ENCODE results near the gene SKOR2.
A peak's percentile ranks its signal among the peaks of the same experiment; 100 is the strongest.

The SKOR2 gene

GRCh38 chr18:47251289-47252120 lies at the start of gene SKOR2:
Gene SKOR2 (minus strand): TSS chr18:47251660. CDS start chr18:47249183, 2,477 bp downstream.
- DNase-seq (ENCODE audit: low spot score) = no peak

DNA sequence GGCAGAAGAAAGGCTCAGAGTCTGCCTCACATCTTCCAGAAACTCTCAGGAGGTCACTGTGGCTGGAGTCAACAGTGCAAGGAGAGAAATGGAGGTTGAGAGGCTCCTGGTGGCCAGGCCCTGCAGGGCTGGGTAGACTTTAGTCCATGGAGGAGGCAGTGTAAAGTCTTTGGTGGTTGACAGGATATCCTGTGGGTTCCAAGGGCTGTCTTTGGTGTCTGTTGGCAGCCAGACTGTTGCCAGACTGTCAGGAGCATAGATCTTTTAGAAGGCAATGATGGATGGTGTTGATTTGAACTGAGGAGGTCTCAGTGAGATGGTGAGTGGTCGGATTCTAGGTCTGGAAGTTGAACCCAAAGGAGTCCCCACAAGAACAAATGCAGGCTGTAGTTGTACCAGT lies 45.0 kb upstream of the SKOR2 start:
- DNase-seq (ENCODE audit: low spot score) = no peak

DNA sequence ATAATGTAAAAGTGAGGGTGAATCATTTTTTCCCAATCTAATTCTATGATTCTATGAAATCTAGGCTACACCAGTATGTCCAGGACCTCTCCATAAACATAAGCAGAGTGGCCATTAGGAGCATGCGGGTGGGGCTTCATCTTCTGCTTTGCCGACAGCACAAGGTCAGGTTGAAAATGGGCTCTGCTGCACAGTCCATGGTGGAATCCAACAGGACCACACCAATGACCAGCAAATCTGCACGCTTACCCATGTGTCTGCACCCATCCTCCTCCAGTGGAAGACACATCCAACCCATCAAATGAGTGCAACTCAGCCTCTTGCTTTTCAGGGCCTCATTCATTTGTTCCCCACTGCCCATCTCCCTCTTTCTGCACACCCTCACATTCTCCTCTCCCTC lies 43.3 kb upstream of the SKOR2 start:
- DNase-seq (ENCODE audit: low spot score) = no peak

- no peak for DNase-seq (ENCODE audit: low spot score)
These were observed 37.3 kb upstream of the SKOR2 start for GRCh38 chr18:47288741-47289140.

- peak; percentile 5 for DNase-seq (ENCODE audit: low spot score)
These were observed 36.6 kb upstream of the SKOR2 start for GRCh38 chr18:47287911-47288585.

GRCh38 chr18:47286776-47287410 lies 35.4 kb upstream of the SKOR2 start:
- no peak for DNase-seq (ENCODE audit: low spot score)

GRCh38 chr18:47285456-47285855 lies 34.0 kb upstream of the SKOR2 start:
- DNase-seq (ENCODE audit: low spot score) = no peak

DNA sequence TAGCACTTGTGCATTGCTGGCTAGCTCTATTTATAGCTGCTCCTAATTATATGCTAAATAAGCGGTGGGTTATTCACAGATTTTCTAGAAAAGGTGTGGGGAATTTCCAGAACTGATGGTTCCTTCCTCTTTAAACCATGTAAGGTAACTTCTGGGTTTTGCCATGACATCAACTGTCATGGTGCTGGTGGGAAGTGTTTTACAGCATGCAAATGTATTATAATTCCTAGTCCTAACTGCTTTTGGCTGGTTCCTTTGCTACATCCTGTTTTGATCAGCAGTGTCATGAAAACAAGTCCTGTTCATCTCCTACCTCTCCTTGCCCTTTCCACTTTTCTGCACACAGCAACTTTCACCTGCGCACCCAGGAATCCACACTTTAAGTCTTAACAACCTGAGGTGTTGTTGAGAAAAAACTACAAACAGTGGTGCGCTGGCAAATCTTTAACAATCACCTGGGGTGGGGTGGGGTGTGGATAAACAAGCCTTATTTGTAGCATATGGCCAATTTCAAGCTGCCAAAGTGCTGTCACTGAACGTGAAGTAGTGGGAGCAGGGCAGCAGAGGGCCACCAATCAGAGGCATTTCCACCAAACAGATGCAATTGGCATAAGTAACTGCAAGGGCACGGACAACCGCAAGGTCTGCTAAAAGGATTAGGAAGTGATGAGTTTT lies 33.4 kb upstream of the SKOR2 start:
- no peak for DNase-seq (ENCODE audit: low spot score)

- no peak for DNase-seq (ENCODE audit: low spot score)
These were observed 32.0 kb upstream of the SKOR2 start for GRCh38 chr18:47283476-47283875.

- DNase-seq (ENCODE audit: low spot score) = no peak
These were observed 28.7 kb upstream of the SKOR2 start for GRCh38 chr18:47280121-47280520.

GRCh38 chr18:47274961-47275360 lies 23.5 kb upstream of the SKOR2 start:
- no peak for DNase-seq (ENCODE audit: low spot score)

DNA sequence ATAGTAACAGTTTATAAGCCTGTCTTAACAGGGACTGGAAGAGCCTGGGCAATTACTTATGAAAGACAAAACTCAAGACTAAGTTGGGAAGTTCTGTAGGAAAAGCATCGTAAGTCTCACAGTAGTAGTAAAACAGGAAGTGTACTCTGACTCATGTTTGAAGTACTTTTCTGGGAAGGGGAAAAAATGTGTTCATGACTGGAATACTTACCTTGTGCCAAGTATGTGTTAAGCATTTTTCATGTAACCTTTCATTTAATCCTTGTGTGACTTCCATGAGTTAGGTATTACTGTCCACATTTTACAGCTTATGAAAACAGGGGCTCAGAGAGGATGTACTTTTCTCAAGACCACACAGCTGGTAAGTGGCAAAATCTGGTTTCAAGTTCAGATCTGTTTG lies 13.7 kb upstream of the SKOR2 start:
- no peak for DNase-seq (ENCODE audit: low spot score)

DNA sequence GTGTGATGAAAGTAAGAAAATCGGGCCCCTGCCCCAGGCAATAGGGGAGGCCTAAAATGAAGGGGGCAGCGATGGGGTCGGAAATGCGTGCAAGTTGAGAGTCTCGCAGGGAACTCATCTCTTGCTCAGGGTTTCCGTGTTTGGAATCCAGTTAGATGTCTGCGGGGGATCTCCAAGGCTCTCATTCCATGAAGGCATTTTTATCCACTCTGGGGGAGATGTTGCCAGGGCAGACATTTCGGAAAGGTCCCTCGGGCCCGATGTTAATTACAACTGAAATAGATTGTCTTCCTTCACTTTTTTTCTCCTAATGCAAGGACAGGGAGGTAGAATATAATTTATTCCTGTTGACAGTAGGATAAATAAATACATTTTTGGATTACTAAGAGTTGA lies 12.8 kb upstream of the SKOR2 start:
- DNase-seq (ENCODE audit: low spot score) = no peak

GRCh38 chr18:47263430-47264307 lies 12.2 kb upstream of the SKOR2 start:
- no peak for DNase-seq (ENCODE audit: low spot score)

GRCh38 chr18:47263150-47263429 lies 11.6 kb upstream of the SKOR2 start:
- DNase-seq (ENCODE audit: low spot score) = no peak

- no peak for DNase-seq (ENCODE audit: low spot score)
These were observed 11.1 kb upstream of the SKOR2 start for GRCh38 chr18:47262301-47263149.

DNA sequence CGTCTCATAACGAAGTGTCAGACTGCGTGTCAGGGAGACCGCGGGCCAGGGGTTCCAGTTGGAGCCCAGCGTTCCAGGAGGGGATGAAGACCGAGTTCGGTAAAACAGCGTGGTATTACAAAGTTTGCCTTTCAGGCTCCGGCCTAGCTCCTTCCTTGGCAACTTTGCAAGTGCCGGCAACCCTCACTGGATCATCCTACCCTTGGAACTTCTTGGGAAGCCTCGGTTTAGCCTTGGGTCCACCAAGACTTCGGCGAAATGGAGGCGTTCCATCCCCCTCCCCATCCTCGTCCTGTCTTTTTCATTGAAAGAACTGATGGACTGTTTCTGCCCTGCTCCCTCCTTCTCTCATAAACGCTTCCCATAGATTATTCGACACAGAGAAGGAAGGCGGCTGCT lies 10.4 kb upstream of the SKOR2 start:
- DNase-seq (ENCODE audit: low spot score) = no peak

GRCh38 chr18:47260924-47261701 lies 9.7 kb upstream of the SKOR2 start:
- DNase-seq (ENCODE audit: low spot score) = no peak

DNA sequence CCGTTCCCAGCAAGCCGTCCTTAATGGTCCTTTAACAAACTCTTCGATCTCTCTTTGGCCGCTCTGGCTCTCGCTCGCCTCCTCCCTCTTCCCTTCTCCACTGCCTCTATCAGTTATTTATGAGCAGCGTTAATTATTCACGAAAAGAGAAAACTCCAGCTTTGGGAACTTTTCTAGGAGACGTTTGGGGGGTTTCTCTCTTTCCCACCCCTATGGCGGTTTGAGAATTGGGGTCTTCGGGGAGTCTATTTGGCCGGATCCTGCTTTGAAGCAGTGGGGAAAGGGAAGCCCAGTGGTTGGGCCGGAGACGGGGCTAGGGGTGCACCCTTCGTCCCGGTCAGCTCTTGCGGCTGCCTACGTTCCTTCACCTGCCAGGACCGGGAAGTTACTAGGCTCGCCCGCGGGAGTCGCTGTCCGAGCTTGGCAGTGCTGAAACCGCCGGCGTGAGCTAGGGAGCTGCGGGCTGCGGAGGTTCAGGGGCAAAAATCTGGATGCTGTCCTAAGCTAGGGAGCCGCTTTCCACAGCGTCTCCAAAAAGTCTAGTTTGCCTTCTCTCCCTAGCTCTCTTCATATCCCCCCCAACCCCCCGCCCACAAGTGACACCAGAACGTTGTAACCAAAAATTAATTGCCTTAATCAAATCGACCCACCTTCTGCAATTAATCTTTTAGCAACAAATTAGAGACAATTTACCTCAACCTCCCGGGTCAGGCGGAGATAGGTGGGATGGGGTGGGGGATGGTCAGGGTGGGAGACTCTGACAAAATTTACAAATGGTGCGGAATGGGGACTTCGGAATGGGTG lies 8.9 kb upstream of the SKOR2 start:
- no peak for DNase-seq (ENCODE audit: low spot score)
